C4-2B (cell line): ENCODE results near the gene ZBED4.

ENCODE experiments used
- H3K27ac ChIP-seq: fragments of 450-650 bp; 2 replicates; pipeline ENCODE4 v1.5.1; 2017
- ZFX ChIP-seq: fragments of 450-650 bp; IDR thresholded peaks from 2 replicates; pipeline ENCODE4 v1.6.1; 2017
- TF ChIP-seq, protein P1 (sequence below): fragments of 450-650 bp; conservative IDR thresholded peaks from 2 replicates; pipeline ENCODE4 v1.5.1; 2017; ENCODE audit warnings: mild to moderate bottlenecking

The ZBED4 gene

DNA sequence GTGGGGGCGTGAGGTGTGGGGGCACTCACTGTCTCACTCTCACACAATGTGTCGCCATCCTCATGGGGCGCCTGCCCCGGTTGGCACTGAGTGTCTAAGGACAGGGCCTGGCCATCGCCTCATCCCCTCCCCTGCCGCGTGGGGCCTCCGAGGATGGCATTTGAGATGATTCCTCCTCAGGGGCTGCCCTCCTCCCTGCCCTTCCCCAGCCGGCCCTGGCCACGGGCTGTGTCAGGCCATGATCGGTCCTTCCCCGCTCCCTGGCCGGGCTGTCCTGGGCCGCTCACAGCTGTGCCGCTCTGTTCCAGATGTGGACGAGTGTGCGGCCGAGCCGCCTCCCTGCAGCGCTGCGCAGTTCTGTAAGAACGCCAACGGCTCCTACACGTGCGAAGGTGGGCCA, 69.3 kb downstream of the ZBED4 start:
- no peak for TF ChIP-seq ZFX
- TF ChIP-seq, protein P1, sequence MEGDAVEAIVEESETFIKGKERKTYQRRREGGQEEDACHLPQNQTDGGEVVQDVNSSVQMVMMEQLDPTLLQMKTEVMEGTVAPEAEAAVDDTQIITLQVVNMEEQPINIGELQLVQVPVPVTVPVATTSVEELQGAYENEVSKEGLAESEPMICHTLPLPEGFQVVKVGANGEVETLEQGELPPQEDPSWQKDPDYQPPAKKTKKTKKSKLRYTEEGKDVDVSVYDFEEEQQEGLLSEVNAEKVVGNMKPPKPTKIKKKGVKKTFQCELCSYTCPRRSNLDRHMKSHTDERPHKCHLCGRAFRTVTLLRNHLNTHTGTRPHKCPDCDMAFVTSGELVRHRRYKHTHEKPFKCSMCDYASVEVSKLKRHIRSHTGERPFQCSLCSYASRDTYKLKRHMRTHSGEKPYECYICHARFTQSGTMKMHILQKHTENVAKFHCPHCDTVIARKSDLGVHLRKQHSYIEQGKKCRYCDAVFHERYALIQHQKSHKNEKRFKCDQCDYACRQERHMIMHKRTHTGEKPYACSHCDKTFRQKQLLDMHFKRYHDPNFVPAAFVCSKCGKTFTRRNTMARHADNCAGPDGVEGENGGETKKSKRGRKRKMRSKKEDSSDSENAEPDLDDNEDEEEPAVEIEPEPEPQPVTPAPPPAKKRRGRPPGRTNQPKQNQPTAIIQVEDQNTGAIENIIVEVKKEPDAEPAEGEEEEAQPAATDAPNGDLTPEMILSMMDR = no peak
- no peak overlapping the region for H3K27ac ChIP-seq

DNA sequence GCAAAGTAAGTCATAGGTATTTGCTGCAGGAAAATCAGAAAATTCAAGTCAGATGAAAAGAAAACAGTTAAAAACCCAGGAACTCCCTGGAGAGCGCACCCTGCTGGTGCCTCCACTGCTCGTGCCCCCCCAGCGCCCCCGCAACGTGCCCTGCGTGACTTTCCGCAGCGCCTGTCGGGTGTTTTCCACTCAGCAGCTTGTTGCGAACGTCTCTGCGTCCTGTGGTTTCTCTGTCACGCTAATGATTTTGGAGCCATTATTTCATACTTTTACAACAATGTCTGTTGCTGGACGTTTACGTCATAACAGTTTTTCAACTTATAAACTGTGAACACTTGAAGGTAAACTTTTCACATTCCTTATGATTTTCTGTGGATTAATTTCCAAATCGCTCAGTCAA, 69.8 kb downstream of the ZBED4 start:
- H3K27ac ChIP-seq = no peak overlapping the region
- no peak for TF ChIP-seq ZFX
- TF ChIP-seq, protein P1 = no peak

DNA sequence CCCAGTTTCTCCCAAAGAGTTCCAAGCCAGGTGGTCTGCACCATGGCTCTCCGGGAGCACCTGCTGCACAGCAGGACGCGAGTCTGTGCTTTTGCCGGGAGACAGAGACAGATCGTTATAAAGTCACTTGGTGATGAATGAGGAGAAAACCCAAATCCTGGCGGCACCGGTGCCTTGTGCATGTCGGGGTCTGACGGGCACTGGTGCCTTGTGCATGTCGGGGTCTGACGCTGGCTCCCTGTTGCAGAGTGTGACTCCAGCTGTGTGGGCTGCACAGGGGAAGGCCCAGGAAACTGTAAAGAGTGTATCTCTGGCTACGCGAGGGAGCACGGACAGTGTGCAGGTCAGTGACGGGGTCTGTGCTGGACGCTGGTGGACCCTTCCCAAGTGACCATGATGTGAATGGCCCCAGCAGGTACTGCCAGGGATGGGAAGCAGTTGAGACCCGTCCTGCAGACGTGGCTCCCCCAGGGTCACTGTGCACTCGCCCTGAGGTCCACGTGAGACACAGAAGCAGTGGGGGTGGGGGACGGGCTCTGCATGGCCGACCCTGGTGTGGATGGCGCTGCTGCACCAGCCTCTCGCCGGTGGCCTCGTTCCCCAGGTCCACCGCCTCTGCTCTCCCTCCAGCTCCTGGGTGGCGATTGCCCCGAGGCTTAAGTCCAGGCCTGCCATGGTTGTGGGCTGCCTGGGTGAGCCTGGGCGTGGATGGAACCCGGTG, 70.6 kb downstream of the ZBED4 start:
- no peak for TF ChIP-seq ZFX
- TF ChIP-seq, protein P1 = no peak
- no peak overlapping the region for H3K27ac ChIP-seq

- TF ChIP-seq, protein P1 = no peak
- TF ChIP-seq ZFX = no peak
- H3K27ac ChIP-seq = no peak overlapping the region
These were observed 72.0 kb downstream of the ZBED4 start for GRCh38 chr22:49925525-49926128.

DNA sequence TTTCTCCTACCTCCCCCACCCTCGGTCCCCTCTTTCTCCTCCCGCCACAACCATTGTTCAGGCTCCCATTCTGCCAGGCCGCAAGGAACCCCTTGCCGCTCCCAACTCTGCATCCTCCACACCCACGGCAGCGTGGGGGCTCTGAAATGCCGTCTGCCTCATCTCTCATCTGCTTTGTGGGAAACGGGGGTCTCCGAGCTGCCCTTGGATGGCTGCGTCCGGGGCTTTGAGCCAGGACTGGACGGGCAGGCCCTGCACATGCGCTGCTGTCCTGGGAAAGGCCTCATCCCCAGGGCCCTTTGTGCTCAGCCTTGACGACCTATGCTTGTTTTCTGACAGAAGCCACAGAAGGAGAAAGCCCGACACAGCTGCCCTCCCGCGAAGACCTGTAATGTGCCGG, 73.3 kb downstream of the ZBED4 start:
- TF ChIP-seq, protein P1 = no peak
- TF ChIP-seq ZFX = no peak
- no peak overlapping the region for H3K27ac ChIP-seq

GRCh38 chr22:49927483-49928184, 74.0 kb downstream of the ZBED4 start:
- no peak overlapping the region for H3K27ac ChIP-seq

GRCh38 chr22:49928185-49928495, 74.5 kb downstream of the ZBED4 start:
- TF ChIP-seq, protein P1 = no peak
- no peak for TF ChIP-seq ZFX
- H3K27ac ChIP-seq = no peak overlapping the region

More at GRCh38 chr22:49927483-49928184, 74.0 kb downstream of the ZBED4 start:
- TF ChIP-seq, protein P1 = no peak
- no peak for TF ChIP-seq ZFX
